Fibroblast of lung (primary cell): ENCODE data around the gene RNF115.
"Not testable (repeated sequence)": the region's sequence is repeated elsewhere in the genome, so short reads cannot be mapped to it uniquely, and the experiment has no call there.

ENCODE experiments used
- EZH2 ChIP-seq: IDR thresholded peaks from 2 replicates; pipeline ENCODE4 v1.5.1; 2012; ENCODE audit warnings: low read length, control low read depth, mild to moderate bottlenecking; ENCODE audit errors: missing control alignments
- TF ChIP-seq, protein P1 (sequence below), 2 donors: IDR thresholded peaks in 1 of 2; conservative IDR thresholded peaks in 1 of 2; 1 replicate in 1 of 2; 2 replicates in 1 of 2; pipeline ENCODE4 v1.5.1; 2011 to 2012; ENCODE audit warnings: low read length in 2 of 2, control low read depth in 1 of 2, inconsistent platforms in 1 of 2, low read depth in 1 of 2, mild to moderate bottlenecking in 1 of 2

DNA sequence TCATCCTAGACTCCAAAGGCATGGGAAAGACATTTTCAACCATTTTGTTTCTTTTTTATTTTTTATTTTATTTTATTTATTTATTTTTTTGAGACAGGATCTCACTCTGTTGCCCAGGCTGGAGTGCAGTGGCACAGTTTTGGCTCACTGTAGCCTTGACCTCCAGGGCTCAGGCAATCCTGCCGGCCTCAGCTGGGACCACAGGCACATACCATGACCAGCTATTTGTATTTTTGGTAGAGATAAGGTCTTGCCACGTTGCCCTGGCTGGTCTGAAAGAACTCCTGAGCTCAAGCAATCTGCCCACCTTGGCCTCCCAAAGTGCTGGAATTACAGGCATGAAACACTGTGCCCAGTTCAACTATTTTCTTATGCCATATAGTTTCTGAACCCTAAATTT, 32.0 kb downstream of the RNF115 start:
- TF ChIP-seq, protein P1, sequence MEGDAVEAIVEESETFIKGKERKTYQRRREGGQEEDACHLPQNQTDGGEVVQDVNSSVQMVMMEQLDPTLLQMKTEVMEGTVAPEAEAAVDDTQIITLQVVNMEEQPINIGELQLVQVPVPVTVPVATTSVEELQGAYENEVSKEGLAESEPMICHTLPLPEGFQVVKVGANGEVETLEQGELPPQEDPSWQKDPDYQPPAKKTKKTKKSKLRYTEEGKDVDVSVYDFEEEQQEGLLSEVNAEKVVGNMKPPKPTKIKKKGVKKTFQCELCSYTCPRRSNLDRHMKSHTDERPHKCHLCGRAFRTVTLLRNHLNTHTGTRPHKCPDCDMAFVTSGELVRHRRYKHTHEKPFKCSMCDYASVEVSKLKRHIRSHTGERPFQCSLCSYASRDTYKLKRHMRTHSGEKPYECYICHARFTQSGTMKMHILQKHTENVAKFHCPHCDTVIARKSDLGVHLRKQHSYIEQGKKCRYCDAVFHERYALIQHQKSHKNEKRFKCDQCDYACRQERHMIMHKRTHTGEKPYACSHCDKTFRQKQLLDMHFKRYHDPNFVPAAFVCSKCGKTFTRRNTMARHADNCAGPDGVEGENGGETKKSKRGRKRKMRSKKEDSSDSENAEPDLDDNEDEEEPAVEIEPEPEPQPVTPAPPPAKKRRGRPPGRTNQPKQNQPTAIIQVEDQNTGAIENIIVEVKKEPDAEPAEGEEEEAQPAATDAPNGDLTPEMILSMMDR (conservative IDR thresholded peaks at IDR 0.05 in 1 of 2, IDR thresholded peaks at IDR 0.05 in 1 of 2; ENCODE audit: low read depth in 1 of 2, low read length in 2 of 2), result not testable (repeated sequence)
- not testable (repeated sequence) for TF ChIP-seq EZH2
